Pancreas (tissue), 10 donors: Measurements from ENCODE around the gene HBP1. TPM values are rescaled to one million over a fixed set of nuclear protein-coding genes. Genes with fewer than 3 reads are reported as not detected.

Source experiments
- ATAC-seq, 4 donors: fragments of 200-7000 bp; cut with Tn5 transposase; one replicate each; pipeline versions ENCODE4 v1.8.0 to v1.9.1; 2020; ENCODE audit warnings: mild to moderate bottlenecking in 4 of 4, moderate library complexity in 4 of 4
- DNase-seq, 6 donors: peaks; one replicate each; pipeline ENCODE4 v3.0.0-alpha.2; 2020
- FAIRE-seq: peaks from 2 replicates; lab custom pipeline; 2012; peaks lifted over from hg19 to GRCh38; lab: Jason Lieb, UNC
- H3K27ac ChIP-seq, 4 donors: fragments of 200-600 bp; sonication (generic); 1 replicate in 3 of 4; 2 replicates in 1 of 4; pipeline versions ENCODE4 v1.5.0 to v1.8.0; 2020
- H3K27me3 ChIP-seq, 4 donors: fragments of 200-600 bp; one replicate each; pipeline ENCODE4 v1.8.0; 2021
- H3K36me3 ChIP-seq, 3 donors: fragments of 200-600 bp; sonication (generic) in 1 of 3; one replicate each; pipeline versions ENCODE4 v1.5.0 to v1.8.0; 2020 to 2021
- H3K4me1 ChIP-seq, 3 donors: fragments of 200-600 bp; one replicate each; pipeline ENCODE4 v1.8.0; 2021
- H3K4me3 ChIP-seq, 4 donors: fragments of 200-600 bp; sonication (generic) in 2 of 4; one replicate each; pipeline versions ENCODE4 v1.5.0 to v1.8.0; 2020 to 2021
- H3K9me3 ChIP-seq, 4 donors: fragments of 200-600 bp; one replicate each; pipeline ENCODE4 v1.8.0; 2021
- WGBS, 2 donors: extraction: QIAGEN DNeasy Blood & Tissue Kit; methylation state at CpG; one replicate each; pipeline ENCODE4 v1.1.7; 2013; 5-methylcytosine and 5-hydroxymethylcytosine counted together
- intact Hi-C, 3 donors: fragments of 100-400 bp; cut with DNase I; formaldehyde crosslinking; loops; one replicate each; pipeline versions ENCODE4 v1.11.1 to v1.14.2; 2022
- polyA plus RNA-seq, 2 donors: library from polyadenylated mRNA; stranded (reverse); fragments of 200-250 nt; gene quantifications; one replicate each; pipeline ENCODE4 v1.2.3, GENCODE V29; 2013
- total RNA-seq, 6 donors: library from RNA; stranded (reverse); fragmentation: NEBNext Ultra II Directional in 4 of 6; extraction: Animal tissue kit (Norgen Biotek cat#: 25700) in 4 of 6; gene quantifications; one replicate each; pipeline versions ENCODE4 v1.2.1 to v1.2.4, GENCODE V29; 2021 to 2023
- TF ChIP-seq, protein P1 (sequence below), 4 donors: fragments of 200-600 bp; sonication (generic) in 3 of 4; IDR thresholded peaks; one replicate each; pipeline versions ENCODE4 v1.5.0 to v1.8.0; 2021; ENCODE audit warnings: antibody characterized with exemption in 4 of 4
- donor health status: healthy with polysubstance abuse.
- donor health status: DM: no; HTN: no; CAD: no; lungs with moderate emphysema.
- donor health status: DM: no; HTN: no; CAD: no.
- donor health status: control.
- donor health status: control.
- donor health status: Bipolar disorder and iron deficiency.
- donor health status: DM: yes; HTN: yes; CAD: no.
- donor health status: DM: no; HTN: no; CAD: no.
- donor health status: DM: no; HTN: no; CAD: no.
- donor health status: DM: yes; HTN: yes; CAD: no.

The HBP1 gene
- total and polyA plus RNA-seq, 8 donors = 13.3 to 50.4 (median 27.6) TPM

- intact Hi-C loops = no loop called here
- no peak overlapping the region for H3K27ac ChIP-seq
- FAIRE-seq (peak; percentile 64), DNase-seq (no peak), ATAC-seq (no peak)
- H3K4me3 ChIP-seq = no peak overlapping the region
- H3K36me3 ChIP-seq = no peaks in the 10 kb centered on the region
- TF ChIP-seq, protein P1, sequence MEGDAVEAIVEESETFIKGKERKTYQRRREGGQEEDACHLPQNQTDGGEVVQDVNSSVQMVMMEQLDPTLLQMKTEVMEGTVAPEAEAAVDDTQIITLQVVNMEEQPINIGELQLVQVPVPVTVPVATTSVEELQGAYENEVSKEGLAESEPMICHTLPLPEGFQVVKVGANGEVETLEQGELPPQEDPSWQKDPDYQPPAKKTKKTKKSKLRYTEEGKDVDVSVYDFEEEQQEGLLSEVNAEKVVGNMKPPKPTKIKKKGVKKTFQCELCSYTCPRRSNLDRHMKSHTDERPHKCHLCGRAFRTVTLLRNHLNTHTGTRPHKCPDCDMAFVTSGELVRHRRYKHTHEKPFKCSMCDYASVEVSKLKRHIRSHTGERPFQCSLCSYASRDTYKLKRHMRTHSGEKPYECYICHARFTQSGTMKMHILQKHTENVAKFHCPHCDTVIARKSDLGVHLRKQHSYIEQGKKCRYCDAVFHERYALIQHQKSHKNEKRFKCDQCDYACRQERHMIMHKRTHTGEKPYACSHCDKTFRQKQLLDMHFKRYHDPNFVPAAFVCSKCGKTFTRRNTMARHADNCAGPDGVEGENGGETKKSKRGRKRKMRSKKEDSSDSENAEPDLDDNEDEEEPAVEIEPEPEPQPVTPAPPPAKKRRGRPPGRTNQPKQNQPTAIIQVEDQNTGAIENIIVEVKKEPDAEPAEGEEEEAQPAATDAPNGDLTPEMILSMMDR (IDR thresholded peaks at IDR 0.05) = no peak
- no peaks in the 10 kb centered on the region for H3K9me3 ChIP-seq
- H3K27me3 ChIP-seq = no peaks in the 10 kb centered on the region
- WGBS, 2 donors = 75 to 82% methylated on average over 3 of the region's 3 CpGs
- peaks cover 0 to 5% (median under 1%) of the 10 kb centered on the region in 3 donors for H3K4me1 ChIP-seq
Measured at GRCh38 chr7:107161415-107161814, 7.4 kb upstream of the HBP1 start.

GRCh38 chr7:107162475-107162874 is 6.3 kb upstream of the HBP1 start:
- ATAC-seq (no peak), DNase-seq (no peak), FAIRE-seq (no peak)
- H3K9me3 ChIP-seq = no peaks in the 10 kb centered on the region
- no peak overlapping the region for H3K27ac ChIP-seq
- H3K4me1 ChIP-seq = peaks cover 0 to 11% (median 5%) of the 10 kb centered on the region in 3 donors
- H3K36me3 ChIP-seq = no peaks in the 10 kb centered on the region
- H3K4me3 ChIP-seq = no peak overlapping the region
- H3K27me3 ChIP-seq = no peaks in the 10 kb centered on the region
- intact Hi-C loops = no loop called here
- WGBS, 2 donors = 70 to 85% methylated on average over 5 of the region's 5 CpGs
- TF ChIP-seq, protein P1 (IDR thresholded peaks at IDR 0.05) = no peak

- peaks cover 0 to 11% (median 5%) of the 10 kb centered on the region in 3 donors for H3K4me1 ChIP-seq
- FAIRE-seq (no peak), DNase-seq (no peak), ATAC-seq (no peak)
- H3K4me3 ChIP-seq = no peak overlapping the region
- 52 to 54% methylated on average over 2 of the region's 2 CpGs for WGBS, 2 donors
- H3K9me3 ChIP-seq = no peaks in the 10 kb centered on the region
- no peak overlapping the region for H3K27ac ChIP-seq
- no peaks in the 10 kb centered on the region for H3K36me3 ChIP-seq
- H3K27me3 ChIP-seq = no peaks in the 10 kb centered on the region
- intact Hi-C loops = no loop called here
- TF ChIP-seq, protein P1 (IDR thresholded peaks at IDR 0.05) = no peak
Measured at GRCh38 chr7:107164092-107164491, 4.7 kb upstream of the HBP1 start.

DNA sequence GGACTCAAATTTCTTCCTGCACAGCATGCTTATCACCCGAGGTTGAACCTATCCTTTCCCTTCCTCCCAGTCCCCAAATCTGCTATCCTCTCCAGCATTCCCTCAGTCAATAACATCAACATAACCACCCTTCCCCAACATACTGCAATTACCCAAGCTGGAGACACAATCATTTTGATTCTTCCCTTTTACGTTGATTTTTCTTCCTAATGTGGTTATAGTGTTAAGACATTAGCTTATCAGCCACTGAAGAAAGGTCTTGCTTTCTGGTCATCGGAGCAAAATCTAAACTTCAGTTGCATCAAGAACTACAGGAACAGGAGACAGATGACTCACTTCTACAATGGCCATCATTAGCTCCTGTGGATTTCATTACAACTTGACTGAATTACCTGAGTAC is 3.5 kb upstream of the HBP1 start:
- Histone ChIP-seq H3K9me3 (no peaks in the 10 kb centered on the region), H3K36me3 (no peaks in the 10 kb centered on the region), H3K27ac (no peak overlapping the region), H3K4me3 (no peak overlapping the region), H3K27me3 (no peaks in the 10 kb centered on the region), H3K4me1 (peaks cover 0 to 11% (median 9%) of the 10 kb centered on the region in 3 donors)
- no peak for DNase-seq
- ATAC-seq = no peak
- TF ChIP-seq, protein P1 (IDR thresholded peaks at IDR 0.05) = no peak
- WGBS, 2 donors = 60 to 64% methylated on average over 3 of the region's 3 CpGs
- intact Hi-C loops = no loop called here
- FAIRE-seq = no peak

DNA sequence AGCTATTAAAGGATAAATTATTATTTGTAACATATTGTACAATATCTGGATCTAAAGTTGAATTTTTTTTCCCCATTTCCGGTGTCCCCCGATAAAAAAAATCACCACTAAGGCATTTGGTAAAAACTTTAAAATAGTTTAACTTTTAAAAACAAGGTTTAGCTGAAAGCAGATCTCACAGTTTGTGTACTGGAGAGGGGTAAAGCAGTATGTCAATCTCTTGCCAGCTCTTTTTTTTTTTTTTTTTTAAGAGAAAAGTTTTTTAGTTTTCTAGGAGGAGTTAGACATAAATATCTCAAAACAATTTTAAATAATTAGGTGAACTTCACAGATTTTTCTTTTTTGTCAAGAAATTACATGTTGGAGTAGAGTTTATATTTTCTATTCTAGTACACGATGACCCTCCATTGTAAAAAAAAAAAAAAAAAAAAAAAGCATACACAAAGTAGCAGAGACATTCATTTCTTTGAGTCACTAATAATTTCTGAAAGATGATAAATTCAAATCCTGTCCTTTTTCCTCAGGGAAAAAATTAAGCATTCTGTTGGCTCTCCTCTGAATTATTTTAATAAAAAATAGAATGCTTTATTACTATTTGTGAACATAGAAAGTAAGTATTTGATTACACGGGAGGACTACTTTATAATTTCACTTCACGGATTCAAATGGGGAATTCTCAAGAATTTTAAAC is 1.9 kb upstream of the HBP1 start:
- 32 to 39% methylated on average over 5 of the region's 5 CpGs for WGBS, 2 donors
- ATAC-seq (no peak), DNase-seq (no peak), FAIRE-seq (peak; percentile 9)
- no peaks in the 10 kb centered on the region for H3K27me3 ChIP-seq
- no peaks in the 10 kb centered on the region for H3K9me3 ChIP-seq
- TF ChIP-seq, protein P1 (IDR thresholded peaks at IDR 0.05) = no peak
- peaks cover 4 to 18% (median 17%) of the 10 kb centered on the region in 3 donors for H3K4me1 ChIP-seq
- intact Hi-C loops = no loop called here
- H3K4me3 ChIP-seq = peak overlapping the region in 3 of 4 donors; percentile 18 to 46 (median 45)
- H3K27ac ChIP-seq = peak overlapping the region; percentile 88 to 99 (median 94)
- H3K36me3 ChIP-seq = no peaks in the 10 kb centered on the region
